IPS-NIHi7 (cell line): ENCODE data around the gene ADCY2.
A peak's percentile ranks its signal among the peaks of the same experiment; 100 is the strongest.

ENCODE experiments used
- DNase-seq: peaks from one replicate; pipeline ENCODE4 v3.0.0; 2012; ENCODE audit warnings: mixed read lengths; ENCODE audit errors: extremely low spot score

ADCY2 gene

DNA sequence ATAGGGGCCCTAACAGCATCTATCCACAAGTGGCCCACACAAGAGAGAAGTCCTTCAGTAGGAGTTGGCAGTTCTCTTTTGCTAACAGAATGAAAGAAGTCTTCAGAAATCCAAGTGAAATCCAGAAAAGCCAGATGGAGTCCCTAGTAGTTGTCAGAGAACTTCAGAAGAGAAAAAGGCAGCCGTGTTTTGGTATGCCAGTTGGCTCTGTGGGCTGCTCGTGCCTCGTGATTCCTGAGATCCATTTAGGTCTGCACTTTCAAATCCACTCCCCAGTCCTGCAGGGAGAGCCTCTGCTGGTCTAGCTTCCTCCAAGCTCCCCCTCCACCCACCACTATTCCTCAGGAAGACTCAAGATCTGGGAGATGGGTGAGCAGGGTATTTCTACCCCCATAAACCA lies 386.0 kb downstream of the ADCY2 start:
- no peak for DNase-seq

DNA sequence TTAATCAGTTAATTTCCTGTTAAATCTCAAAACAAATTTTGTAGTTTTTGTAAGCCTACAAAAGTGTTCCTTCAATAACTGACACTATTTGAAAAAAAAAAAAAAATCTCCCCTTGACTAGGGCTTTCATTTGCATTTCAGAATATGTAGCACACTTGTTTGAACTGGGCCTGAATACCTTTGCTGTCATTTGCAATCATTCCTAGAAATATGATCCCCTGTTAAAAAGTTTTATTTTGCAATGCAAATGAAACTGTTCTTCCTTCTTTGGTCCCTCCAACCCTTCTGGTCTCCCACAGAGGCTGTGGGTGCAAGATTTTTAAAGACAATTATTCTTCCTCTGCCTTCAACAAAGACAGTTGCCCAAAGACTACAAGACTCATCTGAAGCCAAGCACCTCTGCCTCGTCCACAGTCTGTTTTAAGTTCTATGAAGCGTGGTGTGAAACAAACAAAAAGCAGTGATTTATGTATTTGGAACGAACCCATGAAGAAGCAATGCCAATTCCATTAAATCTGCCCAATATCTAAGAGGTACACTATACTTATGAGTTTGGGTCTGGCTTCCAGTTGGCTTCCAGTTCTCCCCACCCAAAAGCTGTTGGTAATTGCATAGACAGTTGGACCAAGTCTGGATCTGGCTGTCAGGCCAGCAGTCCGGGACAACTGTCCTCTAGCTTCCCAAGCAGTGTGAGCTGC lies 388.9 kb downstream of the ADCY2 start:
- no peak for DNase-seq

DNA sequence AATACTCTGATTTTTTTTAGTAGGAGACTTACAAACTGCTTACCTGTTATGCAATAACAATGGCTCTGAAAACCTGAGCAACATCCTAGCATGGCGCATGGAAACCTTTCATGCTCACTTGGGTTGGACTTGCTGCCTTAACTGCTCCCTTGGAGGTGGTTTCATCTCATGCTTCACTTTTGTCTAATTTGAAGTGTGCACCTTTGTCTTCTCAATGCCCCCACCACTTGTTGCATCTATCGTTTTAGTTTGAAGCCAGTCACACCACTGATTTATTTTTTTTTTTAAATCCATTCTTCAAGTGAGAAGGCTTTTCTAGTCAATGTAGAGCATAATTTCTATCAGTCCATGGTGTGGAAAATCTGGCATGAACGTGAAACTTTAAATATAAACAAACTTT lies 391.8 kb downstream of the ADCY2 start:
- DNase-seq: no peak

DNA sequence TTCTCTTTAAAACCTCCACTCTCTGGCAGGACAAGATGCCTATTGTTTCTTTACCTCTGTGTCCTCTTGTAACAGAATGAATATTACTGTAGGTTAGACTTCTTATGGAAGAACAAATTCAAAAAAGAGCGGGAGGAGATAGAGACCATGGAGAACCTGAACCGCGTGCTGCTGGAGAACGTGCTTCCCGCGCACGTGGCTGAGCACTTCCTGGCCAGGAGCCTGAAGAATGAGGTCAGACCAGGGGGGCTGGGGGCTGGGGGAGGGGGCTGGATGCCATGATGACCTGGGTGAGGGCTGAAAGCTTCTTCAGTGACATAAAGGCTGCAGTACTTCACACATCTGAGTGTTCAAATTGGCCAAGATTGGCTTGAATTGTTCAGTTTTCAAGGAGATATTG lies 393.6 kb downstream of the ADCY2 start:
- peak; percentile 22 for DNase-seq

DNA sequence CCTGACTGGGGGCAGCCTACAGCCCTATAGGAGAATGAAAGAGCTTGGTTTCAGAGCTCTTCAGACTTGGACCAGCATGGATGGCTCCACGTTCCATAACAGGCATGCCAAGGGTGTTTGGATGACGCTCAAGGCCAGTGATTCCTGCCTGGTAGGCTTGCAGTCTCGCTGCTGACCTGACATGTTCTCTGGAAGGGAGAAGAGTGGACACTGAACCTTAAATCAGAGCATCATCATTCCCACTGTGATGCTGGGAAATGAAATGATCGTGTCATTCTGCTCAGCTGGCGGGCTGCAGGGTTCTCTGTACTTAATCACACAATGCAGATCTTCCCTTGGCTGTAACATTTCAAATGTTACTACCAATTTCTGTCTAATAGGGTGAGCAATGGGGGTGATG lies 398.0 kb downstream of the ADCY2 start:
- no peak for DNase-seq

DNA sequence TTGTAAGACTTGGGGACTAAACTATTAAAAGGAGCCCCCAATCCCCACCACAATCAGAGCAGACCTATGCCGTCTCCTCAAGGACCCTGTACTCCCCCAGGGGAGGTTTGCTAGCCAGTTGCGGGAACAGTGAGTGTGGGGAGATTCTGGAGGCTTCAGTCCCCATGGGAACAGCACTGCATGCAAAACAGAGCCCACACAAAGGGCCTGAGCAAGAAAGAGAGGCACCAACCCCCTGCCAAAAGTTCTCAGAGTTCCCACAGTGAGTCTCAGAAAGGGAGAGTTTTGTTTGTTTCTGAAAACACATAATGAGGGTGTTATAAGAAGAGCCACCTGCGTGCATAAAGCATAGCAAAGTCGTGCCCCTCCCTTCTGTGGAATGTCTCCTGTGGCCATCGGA lies 398.4 kb downstream of the ADCY2 start:
- no peak for DNase-seq

DNA sequence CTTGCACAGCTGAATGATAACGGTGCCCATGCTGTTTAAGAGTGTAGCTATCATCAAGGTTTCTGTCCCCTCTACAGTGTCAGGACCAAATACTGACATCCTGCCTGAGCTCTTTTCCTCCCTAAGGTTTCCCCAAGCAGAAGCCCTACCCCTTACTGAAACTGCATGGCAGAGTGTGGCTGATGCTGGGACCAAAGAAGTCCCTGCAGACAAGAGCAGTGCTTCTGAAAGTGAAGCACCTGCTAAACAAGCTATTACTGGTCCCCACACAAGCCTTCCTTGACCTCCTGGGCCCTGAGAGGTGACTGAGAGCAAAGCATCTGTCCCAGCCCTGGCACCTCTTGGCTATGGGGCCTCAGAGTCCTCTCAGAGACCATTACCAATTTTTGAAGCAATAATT lies 398.9 kb downstream of the ADCY2 start:
- DNase-seq: no peak

DNA sequence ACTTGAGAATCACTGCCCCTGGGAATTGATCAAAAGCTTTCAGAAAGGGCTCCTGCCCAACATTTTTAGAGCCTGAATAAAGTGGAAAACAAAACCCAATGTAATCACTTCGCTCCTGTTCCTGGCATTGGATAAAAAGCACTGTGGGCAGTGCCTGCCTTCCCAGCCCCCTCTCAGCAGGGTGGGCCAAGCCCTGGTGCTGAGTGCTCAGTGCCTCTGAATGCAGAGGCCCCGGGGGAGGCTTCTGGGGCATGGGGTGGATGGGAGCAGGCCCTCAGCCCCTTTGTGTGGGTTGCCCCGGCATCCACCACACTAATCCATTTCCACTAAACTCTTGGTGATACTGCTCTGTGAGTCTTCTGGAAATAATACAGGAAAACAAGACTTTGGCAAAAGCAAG lies 399.4 kb downstream of the ADCY2 start:
- no peak for DNase-seq

DNA sequence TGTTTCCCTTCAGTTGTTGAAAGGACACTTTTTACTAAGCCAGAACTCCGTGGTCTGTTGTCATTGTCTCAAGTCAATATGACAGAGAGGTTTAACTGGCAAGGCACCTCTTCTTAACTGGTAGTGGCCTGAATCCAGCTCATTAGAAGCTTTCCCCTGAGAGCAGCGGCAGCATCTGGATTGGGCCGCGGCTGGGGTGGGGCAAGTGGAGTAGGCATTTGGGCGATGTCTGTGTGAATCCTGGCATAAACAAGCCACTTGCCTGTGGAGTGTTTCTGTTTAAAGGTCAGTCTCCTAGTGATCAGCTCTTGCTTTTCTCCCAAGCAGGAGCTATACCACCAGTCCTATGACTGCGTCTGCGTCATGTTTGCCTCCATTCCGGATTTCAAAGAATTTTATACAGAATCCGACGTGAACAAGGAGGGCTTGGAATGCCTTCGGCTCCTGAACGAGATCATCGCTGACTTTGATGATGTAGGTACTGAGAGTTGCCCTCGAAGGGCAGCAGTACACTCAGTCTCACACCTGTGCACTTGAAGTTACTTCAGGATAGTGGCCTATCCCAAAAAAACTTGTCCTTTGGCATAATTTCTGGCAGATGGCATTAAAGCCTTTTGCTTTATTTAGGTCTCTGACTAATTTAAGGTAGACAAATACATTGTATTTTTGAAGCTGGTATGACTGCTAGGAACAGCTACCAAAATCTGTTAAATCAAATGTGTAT lies 406.1 kb downstream of the ADCY2 start:
- no peak for DNase-seq

DNA sequence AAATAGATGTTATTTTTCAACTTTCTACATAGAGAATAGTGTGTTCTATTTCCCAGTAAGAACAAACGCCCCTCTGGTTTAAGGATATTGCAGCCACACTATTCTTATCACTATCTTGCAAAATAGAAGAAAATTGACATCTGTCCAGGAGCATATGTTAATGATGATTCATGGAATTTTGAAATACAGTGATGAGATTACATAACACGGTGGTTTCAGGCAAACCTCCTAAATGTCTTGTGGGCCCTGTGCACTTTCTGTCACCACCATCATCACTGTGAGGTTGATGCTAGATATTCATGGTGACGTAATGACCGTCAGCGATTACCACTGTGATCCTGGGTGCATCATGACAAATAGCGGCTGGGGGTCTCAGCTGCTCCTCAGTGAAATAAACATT lies 406.9 kb downstream of the ADCY2 start:
- DNase-seq: no peak

DNA sequence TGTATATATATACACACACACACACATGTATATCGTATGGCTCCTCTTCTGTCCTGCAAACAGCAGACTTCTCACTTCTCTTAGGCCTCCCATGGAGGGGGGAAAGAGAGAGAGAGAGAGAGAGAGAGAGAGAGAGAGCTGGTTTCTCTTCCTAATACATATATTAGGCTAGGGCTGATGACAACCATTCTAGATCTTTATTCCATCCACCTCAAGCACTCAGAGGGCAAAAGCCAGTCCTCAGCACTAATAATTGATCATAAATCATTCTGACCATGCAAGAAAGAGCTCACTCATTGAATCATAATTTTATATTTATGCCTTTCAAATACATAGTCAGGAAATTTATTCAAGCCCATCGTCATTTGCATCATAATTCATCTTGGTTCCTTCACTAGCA lies 408.0 kb downstream of the ADCY2 start:
- DNase-seq: no peak

DNA sequence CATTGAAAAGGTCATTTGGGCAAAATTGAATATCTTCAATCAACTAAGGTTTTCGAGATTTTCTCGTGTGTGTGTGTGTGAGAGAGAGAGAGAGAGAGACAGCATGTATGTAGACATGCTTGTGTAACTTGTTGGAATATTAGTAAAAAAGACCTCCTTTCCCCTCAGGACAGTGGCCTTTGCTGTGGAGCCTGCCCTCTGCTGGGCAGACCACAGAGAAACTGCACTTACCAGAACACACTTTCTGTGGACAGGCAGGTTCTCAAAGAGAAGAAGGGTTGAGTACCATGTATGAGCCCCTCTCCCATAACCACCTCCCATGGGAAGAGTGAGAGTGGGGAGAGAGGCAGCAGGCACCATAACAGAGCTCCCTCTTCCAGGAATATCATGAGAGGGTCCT lies 409.4 kb downstream of the ADCY2 start:
- DNase-seq: peak; percentile 37

DNA sequence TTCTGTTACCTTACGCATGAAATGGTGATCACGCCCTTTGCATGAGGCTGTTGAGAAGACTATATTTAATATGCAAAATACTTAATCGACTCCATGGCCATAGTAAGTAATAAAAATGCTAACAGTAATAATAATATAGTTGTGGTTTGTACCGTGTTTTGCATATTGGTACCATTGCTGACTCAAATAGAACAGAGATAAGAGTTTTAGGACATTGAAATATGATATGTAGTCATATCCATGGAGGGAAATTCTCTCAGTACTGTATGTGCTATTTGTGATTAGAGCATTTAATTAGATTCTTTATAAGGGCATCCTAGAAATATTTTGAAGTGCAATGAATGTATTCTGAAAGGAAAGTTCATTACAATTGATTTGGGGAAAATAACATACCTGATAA lies 413.1 kb downstream of the ADCY2 start:
- no peak for DNase-seq

DNA sequence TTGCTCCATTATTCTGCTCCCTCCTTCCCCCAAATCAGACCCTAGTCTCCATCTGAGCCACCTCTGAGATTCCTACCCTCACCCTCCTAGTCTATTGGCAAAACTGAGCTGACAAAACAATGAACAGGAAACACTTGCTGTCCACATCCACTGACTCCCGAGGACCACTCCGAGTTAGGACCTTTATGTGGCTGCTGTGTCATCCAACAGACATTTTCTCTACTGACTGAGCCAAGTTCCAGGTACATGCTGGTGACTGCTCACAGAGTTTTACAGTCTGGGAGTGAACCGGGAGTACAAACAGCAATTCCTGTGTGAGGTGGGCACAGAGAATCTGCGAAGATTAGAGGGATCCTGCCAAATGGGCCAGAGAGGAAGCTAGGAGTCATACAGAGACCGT lies 415.8 kb downstream of the ADCY2 start:
- no peak for DNase-seq

DNA sequence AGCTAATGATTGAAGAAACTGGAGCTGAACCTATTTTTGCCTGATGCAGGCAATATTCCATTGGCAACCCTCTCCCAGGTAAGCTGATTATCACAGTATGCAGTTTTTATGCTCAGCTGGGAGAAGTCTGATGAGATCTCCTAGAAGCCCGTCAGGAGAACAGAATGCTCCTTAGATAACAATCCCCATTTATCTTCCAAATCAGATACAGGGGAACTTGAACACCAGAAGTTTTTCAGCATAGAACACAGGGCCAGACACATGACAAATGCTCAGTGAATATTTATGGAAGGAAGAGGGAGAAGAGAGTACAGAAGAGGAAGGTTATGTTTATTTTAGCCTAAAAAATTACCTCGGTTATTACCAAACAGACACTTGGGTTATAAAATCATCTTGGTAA lies 417.1 kb downstream of the ADCY2 start:
- no peak for DNase-seq

DNA sequence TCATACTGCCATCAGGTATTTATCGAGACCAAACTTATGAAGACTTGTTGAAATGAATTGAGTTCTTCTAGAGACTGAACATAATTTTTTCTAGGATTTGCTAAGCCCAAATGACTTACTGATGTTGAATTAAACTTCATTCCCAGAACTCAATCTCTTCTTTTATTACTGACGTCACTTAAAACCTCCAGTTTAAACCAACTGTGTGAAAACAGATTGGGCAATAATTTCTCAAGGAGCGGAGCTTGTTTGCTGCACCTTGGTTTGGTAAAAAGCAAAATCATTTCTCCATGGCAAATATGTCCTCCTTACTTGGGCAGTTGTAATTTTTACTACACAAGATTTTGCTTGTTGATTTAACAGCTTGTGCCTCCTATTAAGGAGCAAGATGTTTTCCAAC lies 417.6 kb downstream of the ADCY2 start:
- no peak for DNase-seq

DNA sequence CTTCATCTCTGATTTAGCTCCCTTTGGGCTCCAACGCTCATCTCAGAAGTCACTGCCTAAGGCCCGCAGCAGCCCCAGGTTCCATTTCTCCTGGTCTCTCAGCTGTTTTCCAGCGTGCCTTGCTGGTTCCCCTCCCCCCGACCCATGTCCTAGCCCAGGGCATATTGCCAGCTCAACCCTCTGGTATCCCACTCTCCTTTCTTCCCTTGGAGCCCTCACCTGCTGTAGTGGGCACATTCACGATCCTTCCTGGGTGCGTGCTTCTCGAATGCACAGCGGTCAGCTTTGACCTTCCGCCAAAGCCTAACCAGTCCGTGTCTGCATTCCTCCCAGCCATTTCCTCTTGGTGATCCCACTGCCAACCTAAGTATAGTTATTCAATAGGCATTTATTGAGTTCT lies 418.9 kb downstream of the ADCY2 start:
- DNase-seq: no peak

DNA sequence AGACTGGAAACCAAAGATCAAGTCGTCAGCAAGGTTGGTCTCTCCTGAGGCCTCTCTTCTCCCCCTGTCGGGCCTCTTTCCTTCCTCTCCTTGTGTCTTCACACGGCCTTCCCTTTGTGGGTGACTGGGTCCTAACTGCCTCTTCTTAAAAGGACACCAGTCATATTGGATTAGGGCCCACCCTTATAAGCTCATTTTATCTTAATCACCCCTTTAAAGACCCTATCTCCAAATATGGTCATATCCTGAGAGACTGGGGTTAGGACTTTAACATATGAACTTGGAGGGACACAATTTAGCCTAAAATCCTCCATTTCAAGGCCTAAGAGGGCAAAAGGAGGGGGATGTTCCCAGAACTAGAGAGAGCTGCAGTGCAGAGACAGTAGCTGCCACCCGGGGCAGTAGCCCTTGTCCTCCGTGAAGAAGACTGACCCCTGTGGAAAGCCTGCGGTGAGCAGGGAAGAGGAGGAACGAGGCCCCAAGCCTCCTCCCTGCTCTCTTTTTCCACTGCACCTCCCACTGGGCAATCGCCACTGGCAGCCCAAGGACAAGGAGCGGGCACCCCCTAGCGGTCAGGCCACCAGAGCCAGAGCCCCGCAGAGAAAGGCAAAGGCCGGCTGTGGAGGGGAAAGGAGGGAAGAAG lies 420.1 kb downstream of the ADCY2 start:
- DNase-seq: peak; percentile 95

DNA sequence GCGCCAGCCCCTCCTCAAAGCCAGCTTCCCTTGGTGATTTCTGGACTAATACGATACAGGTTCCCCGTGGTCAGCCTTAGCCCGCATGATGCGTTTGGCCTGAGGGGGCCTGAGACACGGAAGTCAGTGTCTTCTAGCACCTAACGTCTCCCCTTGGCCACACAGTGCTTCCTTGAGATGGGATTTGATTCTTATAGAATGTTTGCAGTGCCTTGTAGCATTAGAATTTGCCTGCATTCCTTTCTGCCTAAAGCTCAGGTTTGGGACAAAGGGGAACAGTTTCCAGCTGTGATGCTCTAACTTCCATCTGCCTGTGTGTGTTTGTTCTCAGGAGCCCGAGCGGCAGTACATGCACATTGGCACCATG lies 420.6 kb downstream of the ADCY2 start:
- no peak for DNase-seq

DNA sequence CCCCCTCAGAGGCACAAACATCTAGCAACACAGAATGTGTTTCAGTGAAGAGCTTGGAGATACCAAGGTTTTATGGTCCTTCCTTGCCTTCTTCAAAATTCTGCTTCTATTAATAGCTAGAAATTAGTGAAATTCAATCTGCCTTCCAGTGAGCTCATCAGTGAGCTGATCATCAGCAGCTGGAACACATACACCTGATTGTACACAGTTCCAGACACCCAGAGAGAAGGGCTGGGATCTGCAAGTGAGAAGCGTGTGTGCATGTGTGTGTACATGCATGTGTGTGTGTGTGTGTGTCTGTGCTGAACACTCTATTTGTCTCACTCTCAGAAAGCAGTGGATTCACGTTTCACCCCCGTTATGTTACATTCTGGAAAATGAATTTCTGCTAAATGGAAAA lies 426.5 kb downstream of the ADCY2 start:
- no peak for DNase-seq

DNA sequence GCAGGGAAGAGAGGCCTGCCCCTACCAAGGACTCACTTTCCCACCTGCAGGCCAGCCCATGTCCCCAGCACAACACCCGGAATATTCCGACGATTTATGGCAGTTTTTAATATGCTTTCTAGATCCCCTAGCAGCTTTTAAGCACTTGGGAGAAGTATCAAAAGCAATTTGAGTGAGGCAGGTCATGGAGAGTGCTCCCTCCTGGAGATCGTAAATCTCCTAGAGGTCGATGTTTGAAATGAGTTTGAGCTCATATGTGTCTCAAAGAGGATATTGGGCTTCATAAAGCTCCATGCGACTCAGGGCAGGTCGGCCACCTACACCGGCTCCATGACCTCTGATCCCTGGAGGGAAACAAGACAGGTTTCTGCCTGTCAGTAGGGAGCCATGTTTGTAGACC lies 427.7 kb downstream of the ADCY2 start:
- DNase-seq: no peak

DNA sequence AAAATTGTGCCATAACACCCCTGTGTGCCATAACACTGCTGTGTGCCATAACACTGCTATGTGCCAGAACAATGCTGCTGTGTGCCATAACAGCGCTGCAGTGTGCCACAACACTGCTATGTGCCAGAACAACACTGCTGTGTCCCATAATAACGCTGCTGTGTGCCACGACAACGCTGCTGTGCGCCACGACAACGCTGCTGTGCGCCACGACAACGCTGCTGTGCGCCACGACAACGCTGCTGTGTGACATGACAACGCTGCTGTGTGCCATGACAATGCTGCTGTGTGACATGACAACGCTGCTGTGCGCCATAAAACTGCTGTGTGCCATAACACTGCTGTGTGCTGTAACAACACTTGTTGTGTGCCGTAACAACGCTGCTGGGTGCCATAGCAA lies 429.1 kb downstream of the ADCY2 start:
- no peak for DNase-seq

DNA sequence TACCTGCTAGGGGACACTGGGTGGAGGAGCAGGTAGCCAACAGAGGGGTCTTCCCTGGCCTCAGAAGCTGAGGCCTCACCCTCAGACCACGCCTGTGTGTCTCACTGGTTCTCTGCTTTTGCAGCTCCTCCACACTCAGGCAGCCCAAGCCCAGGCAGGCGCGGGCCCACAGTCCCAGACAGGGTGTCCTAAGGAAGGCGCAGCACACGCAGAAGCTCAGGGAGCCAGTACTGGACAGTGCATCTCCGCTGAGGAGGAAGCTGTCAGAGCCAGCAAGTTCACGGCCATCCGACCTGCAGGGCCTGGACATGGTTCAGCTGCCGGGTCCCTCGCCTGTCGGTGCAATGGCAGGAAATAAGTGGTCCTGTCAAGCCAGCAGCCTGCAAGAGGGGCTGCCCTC lies 429.7 kb downstream of the ADCY2 start:
- no peak for DNase-seq
